Stimulated activated CD8-positive, alpha-beta memory T cell treated with anti-CD3 and anti-CD28 coated beads, Interleukin-12 subunit alpha, Interleukin-12 subunit beta, amount 100 ng/mL, for 4 hours (primary cell): ENCODE measurements around the gene FBXW8.

ENCODE experiments used
- DNase-seq: peaks from one replicate; pipeline ENCODE4 v3.0.0-alpha.2; 2020; ENCODE audit warnings: low read depth

Gene FBXW8

DNA sequence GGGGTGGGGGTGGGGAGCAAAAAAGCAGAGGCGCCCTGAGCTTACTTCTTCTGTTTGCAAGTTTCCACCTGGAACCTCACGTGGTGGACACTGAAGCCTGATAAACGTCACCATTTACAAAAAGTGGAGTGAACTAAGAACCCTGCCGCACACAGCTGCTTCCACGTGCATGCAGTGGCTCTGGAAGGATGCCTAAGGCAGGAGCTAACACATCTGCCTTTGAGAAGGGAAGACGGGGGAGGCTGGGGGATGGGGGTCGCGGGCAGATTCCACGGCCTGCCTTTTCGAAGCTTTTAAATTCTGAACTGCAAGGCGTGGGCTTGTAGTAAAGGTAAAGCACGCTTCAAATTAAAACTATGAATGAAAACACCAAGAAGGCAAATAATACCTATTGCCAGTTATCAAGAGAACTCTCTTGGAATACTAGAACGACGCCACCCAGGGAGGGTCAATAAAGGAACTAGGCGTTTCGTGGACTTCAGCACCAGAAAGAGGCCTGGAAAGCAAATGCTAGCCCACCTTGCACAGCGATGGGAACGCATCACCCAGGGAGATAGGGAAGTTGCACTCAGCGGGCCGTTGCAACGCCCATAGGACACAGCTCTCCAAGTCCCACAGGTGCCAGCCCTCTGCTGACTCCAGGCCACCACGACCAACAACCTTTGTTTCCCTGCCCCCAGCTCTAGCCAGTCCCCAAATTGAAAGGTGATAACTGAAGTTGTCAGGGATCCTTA is 126.7 kb downstream of the FBXW8 start:
- no peak for DNase-seq

DNA sequence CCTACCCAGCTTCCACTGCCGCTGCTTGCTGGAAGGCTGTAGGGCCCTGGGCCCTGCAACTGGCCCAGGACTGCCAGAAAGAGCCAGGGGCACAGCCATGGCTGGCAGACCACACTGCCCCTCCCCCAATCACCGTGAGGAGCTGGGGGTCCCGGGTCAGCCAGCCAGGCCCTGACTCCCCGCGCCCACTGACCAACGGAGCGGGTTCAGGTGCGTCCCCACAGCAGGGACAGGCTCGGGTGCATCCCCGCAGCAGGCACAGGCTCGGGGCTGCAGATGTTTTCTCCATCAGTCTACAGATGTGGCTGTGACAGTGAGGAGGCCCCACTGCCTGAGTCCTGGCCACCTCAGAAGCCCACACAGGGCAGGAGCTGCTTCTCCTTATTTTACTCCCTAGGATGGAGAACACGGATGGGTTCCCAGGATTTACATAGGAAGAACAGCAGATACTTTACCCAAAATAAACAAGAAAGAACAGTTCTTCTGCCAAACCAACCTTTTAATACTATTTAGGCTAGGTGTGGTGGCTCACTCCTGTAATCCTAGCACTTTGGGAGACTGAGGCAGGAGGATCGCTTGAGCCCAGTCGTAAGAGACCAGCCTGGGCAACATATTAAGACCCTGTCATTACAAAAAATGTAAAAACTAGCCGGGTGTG is 127.4 kb downstream of the FBXW8 start:
- DNase-seq = no peak

DNA sequence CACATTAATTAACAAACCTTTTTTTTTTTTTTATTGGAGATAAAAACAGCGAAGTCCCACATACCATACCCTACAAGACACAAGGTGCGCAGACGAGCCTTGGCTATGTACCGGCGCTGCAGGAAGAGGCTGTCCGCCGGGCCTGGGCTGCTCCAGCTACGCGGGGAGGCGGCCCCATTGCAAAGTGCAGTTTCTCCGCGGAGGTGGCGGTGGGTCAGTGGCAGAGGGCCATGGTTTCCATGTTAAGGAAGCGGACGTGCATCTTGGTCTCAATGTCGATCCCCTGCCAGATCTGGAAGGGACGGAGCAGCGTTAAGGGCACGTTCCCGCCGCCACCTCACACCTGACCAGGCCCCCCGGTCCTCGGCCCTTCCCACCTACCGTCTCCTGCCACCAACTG is 128.2 kb downstream of the FBXW8 start:
- DNase-seq = no peak

DNA sequence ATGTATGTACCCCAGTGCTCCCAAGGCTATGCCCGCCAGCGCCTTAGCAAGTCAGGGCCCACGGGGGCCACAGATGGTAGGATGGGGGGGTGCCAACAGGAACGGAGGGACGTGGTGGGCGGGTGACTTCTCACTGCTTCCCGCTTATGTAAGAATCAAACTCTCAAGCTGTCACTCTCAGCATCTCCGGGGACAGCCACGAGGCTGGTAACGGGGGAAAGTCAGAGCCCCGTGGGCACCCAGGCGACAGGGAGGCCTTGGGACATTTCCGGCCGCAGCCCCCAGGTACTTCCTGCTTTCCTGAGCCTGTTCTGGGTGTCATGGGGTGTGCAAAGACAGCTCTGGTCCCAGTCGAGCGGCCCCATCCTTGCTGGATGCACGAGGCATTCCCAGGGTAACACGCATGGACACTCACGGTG is 129.2 kb downstream of the FBXW8 start:
- DNase-seq = no peak

DNA sequence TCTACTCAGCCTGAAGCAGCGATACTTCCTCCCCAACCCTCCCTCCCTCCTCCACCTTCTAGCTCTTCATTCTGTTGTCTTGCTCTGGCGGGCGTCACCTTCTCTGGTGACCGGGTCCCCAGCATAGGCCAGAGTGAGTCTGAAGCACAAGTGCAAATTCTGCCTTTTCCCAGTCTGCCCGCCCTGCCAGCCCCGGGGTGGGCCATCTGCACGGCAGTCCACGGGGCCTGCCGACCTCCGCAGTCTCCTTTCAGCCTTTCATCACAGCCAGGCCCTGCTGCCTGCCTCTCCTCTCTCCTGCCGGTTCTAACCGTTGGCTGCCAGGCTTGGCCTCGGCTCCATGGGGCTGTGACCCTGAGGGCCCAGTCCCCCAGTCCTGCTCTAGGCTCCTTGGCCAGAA is 129.7 kb downstream of the FBXW8 start:
- no peak for DNase-seq

DNA sequence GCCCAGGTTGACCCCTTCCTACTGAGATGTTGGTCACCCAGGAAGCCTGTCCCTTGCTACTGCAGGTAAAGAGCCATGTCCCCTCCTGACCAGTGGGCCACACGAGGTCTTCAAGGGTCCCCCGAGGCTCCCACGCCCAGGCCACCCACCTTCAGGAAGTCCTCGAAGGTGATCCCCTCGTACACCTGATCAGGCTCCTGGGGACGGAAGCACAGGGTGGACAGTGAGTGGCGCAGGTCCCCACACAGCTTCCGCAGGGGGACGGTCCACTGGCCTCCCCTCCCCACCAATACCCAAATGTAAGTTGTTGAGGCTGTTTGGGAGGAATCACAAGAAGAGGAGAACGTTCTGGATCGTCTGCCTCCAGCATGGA is 131.0 kb downstream of the FBXW8 start:
- no peak for DNase-seq

DNA sequence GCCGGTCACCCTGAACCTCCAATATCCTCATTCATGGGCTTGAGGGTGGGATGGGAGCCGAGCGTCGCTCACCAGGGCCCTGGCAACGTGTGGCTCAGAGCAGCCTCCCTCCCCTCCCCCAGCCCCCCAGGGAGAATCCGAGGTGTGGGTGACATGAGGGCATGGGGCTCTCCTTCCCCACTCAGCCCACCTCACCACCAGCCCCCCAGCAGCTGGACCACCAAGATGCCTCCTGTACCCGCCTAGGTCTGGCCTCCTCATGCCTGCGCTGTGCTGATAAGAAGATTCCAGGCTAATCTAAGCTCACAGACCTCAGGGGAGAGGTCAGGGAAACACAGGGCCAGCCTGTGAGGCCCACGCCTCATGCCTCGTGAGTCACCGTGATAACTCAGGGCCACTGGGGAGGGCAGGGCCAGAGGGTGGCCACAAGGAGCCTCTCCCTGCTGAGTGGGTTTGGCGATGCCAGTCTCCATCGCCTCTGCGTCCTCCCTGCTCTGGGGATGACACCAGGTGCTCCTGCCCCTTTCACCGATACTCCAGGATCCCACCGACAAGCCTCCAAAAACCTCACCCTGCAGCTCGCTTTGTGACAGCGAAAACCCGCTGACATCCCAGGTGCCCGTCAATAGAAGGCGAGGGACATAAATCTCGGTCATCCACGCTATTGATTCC is 131.6 kb downstream of the FBXW8 start:
- DNase-seq = no peak

DNA sequence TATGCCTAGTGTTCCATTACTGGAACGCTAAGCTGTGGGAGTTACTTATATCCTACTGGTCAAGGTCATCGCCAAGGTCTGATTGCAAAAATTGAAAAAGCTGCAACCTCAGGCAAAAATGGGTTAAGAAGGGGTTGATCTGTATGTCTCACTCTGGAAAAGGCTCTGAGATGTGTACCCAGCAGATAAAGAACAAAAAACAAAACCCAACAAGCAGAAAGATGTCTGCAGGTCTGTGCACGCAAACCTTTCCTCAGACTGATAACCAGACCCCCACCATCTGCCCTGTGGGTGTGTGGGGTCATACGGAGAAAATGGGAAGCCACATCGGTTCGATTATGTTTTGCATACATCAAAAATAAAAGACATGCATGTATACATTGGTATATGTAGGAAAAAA is 132.1 kb downstream of the FBXW8 start:
- no peak for DNase-seq

DNA sequence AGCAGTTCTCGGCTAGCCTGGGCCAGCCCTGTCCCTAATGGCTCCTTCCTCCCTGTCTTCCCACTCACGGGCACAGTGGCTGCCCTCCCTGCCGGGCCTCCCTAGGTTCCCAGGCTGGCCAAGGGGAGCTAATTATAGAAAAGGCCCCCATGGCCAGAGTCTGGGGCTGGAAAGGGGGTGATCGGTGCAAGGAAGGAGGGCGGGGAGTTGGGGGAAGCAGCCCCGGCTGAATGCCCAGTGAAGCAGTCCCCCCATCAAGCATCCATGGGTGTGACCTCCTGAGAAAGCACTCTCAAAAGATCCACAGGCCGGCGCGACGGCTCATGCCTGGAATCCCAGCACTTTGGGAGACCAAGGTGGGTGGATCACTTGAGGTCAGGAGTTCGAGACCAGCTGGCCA is 133.6 kb downstream of the FBXW8 start:
- DNase-seq = no peak

DNA sequence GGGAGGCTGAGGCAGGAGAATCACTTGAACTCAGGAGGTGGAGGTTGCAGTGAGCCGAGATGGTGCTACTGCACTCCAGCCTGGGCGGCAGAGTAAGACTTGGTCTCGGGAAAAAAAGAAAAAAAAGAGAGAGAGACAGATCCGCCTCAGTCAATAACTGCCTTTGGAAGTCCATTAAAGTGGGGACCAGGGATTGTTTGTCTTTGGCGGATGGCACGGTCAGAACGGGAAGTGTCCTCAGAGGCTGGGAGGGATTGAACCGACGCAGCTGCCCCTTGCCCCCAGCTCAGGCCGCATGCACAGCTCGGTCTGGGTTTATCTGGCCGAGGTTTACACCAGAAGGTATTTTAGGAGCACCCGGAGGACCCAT is 134.0 kb downstream of the FBXW8 start:
- no peak for DNase-seq

DNA sequence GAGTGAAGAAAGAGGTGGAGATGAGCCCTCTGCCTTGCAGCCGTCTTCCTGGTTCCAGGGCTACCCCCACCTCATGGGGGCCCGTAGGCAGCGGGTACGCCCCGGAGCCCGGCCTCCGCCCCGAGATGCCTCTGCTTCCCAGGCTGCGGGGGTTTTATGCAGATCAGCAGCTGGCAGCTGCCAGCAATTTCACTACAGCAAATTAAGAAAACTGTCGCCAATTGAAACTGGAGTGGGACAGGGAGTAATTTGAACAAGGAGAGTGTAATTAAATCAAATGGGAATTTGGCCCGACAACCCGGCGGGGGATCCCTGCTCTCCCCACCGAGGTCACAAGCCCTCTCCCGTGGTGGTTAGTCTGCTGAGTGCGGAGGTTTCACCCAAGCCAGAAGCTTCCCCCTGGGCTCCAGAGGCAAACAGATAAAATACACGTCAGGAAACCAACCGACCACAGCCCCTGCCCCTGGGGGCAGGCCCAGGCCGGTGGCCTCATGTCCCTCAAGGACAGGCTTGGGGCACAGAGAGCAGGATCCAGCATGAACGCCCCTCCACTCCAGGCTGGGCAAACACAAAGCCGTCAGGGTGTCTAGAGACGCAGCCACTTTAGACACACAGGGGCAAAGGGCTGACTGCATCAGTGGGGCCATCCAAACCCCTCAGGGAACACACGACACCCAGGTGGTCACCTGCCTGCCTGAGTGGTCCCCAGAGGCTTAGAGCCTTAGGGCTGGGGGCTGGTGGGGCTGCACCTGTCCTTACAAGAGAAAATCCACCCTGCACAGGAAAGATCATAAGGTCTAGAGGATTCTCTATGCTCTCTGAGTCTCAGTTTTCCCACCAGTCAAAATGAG is 134.6 kb downstream of the FBXW8 start:
- no peak for DNase-seq

DNA sequence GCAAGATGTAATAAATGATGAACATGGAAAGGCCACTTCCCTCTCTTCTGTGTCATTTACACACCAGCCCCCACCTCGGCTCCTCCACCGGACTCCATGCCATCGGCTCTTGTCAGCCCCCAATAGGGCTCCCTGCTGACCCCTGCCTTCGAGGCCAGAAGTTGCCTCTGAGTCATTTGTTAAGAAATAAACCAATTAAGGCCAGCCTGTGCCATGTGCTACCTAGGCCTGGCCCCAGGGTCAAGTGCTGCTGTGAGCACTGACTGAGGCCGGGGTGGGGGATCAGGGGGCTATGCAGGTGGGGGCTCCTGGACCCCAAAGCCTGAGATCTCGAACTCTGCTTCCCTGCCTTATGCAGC is 135.2 kb downstream of the FBXW8 start:
- DNase-seq = no peak

DNA sequence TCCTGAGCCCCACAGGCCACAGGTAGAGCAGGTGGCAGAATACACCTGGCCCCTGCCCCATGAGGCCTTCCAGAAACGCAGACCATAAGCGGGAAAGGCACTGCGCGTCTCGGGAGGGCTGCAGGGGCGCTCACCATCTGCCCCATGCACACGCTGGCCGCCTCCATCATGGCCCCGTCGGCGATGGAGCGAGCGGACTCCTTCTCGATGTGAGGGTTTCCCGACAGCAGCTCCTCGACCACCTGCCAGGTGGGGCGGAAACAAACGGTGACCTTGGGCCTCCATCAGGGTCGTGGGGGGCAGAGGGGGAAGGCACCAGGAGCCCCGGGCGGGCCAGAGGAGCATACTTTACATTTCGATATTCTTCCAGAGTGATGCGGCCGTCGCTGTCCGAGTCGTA is 135.7 kb downstream of the FBXW8 start:
- DNase-seq = no peak

DNA sequence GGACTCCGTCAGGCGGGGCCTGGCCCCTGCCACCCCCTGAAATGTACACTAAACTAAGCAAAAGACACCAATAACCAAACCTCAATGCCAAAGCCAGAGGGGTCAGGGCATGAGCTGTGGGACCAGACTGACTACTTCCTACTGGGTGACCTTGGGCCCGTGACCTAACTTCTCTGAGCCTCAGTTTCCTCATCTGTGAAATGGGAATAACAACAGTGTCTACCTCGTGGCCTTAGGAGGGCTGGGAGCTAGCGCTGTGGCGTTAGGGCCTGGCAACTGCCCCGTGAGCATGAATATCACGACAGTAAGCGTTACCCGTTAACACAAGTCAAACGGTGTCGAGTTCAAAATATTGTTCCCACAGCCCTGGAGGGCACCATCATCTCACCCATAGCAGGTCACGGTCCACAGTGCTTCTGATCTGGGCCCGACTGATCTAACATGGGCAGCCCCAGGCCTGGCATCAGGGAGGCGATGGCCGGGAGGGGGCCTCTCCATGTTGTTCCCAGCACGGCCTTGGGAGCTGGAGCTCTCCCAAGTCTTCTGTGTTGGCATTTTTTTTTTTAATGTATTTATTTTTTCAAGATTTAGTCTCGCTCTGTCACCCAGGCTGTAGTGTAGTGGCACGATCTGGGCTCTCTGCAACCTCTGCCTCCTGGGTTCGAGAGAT is 136.2 kb downstream of the FBXW8 start:
- DNase-seq = no peak

DNA sequence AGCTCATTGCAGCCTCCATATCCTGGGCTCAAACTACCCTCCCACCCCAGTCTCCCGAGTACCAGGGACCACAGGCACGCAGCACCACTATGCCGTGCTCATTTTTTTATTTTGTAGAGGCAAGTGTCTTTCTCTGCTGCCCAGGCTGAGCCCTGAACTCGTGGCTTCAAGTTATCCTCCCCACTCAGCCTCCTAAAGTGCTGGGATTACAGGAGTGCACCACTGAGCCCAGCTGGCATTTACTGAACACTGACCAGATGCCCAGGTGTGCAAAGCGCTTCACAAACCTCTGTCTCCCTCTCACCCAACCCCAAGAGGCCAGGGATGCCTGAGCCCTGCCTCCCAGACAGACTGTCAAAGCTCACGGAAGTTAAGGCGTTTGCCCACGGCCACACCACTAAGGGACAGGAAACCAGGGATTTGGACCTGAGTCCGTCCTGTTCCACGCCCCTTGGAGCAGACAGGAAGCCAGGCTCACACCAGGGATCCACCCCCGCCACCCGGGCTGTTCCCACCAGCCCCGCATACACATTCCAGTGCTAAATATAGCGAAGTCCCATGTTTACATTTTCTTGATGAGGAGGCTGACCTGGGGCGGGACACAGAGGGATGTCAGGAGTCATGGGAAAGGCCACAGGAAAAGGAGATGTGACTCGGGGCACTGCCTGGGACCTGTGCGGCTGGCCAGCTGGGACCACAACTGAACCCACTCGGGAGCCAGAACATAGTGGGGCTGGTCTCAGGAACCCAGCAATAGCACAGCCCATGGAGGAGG is 137.2 kb downstream of the FBXW8 start:
- no peak for DNase-seq

DNA sequence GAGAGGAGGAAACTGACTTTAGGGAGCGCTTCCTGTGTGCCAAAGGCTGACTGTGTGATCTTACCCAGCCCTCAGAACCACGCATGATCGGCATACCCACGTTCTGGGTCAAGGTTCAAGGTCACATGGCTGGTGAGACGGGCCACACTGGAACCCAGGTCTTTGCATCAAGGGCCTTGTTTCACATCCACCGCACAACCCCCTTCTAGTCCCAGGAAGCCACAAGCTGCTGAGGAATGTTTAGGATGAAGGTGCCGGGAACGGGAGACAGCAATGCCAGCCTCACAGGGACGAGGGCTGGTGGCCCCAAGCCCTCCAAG is 137.8 kb downstream of the FBXW8 start:
- no peak for DNase-seq

DNA sequence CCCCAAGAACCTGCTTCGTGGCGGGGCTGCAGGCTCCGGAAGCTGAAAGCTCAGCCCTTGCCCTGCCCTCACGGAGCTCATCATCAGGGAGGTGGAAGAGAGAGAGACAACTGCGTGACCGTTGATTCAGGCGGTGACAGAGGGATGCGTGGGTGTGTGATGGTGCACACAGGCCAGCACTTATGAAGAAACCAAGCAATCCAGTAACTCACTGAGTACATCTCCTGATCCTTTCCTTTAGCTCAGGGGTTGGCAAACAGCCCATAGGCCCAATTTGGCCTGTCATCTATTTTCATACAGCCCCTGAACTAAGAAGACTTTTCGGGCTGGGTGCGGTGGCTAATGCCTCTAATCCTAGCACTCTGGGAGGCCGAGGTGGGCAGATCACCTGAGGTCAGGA is 138.5 kb downstream of the FBXW8 start:
- DNase-seq = no peak

DNA sequence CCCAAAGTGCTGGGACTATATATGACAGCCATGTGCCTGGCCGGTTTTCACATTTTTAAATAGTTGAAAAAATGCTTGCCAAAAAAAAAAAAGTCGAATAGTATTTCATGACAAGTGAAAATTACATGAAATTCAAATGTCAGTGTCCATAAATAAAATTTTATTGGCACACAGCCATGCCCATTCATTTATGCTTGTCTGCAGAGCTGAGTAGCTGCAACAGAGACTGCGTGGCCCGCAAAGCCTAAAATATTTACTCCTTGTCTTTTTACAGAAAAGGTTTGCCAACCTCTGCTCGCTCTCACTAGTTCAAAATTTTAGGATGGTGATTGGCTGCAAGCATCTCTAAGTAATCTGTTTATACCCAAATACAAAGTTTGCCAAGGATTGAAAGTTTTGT is 139.3 kb downstream of the FBXW8 start:
- no peak for DNase-seq

DNA sequence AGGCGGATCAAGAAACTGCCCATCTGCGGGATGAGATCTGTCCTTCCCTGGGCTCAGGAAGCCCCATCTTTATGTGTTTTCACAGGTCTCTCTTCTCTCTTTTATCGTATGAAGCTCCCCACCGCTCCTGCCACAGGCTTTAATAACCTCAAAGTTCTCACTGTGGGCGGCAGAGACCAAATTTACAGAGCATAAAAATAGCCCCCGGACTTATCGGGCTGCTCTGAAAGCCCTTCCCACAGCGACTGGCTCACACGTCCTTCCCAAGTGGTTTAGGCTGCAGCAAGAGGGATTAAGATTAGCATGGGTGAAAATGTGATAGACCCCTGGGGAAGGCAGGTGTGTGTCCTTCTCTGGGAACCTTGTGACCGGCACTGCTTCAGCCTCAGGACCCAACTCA is 140.6 kb downstream of the FBXW8 start:
- DNase-seq = no peak

DNA sequence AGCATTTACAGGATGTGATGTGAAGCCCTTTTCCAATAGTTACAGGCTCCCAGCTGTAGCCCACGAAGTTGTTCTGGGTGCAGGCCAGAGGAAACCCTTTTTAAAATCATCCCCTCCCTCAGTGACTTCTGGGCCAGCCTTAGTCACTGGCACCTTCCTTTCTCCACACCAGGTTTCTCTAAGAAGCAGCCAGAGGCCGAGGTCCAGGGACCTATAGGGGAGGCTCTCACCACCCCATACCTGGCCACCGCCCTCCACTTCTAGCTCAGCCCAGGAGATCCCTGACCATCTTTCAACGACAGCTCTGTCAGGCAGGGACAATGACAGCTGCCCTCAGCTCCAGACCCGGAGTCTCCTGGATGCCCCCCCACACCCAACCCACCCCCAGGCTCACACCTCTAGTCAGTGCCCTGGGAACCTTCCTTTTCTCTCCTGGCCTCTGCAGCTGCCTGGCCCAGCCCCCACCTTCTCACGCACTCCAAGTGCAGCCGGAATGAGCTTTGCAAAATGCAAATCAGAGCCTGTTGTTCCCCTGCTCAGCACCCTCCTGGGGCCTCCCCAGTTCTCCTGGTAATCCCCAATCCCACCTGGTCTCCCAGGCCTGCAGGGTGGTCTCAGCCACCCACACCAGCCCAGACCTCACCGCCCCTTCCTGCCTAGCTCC is 141.8 kb downstream of the FBXW8 start:
- DNase-seq = no peak

DNA sequence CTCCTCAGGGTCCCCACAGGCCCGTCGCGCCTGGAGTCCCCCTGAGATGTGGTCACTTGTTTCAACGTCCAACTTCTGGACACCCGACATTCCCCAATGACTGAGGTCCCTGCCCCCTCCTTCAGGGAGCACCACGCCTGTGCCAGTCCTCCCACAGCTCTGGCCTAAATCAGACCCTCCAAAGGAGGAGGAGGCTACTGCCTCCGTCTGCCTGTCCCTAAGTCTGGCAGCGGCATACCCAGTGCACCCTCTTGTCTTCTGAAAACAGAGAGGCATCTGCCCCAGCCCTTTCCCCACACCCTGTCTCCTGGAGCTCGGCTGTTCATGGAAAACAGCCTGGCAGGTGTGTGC is 142.3 kb downstream of the FBXW8 start:
- no peak for DNase-seq
